ENCODE results near the gene IMPA2. TPM values are rescaled to one million over a fixed set of nuclear protein-coding genes. Genes with fewer than 3 reads are reported as not detected.

The IMPA2 gene
- total and polyA plus RNA-seq, 10 of the 15 experiments (the other 5 are each of a cell fraction or from before 2014, with no cell fraction given): 0.24 to 21.0 (median 11.4) TPM

DNA sequence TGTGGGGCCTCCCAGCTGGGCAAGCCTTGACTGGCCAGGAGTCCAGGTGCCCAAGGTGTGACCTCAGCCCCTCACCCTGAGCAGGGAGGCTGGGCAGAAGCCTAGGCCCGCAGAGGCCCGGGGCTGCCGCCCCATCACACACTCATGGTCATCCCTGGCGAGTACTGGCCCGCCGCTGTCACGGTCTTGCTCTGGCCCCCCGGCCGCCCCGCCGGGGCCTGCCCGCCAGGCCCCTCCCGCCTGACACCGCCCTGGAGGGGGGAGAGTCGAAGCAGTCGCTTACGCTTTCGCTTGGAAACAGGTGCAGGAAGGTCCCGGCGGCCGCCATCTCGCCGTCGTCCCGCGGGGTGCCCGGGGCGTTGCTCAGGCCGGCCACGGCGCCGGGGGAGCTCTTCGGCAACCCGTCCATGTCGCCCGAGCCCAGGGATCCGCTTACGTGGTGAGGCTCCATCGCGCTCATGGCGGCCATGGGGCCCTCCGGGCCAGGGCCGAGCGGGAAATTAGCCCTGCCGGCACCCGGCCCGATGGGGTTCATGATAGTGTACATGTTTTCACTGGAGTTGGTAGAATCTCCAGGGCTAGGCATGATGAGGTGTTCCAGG lies 85.7 kb downstream of the IMPA2 start:
- intact Hi-C loops (cut with micrococcal nuclease; ENCODE audit: unreplicated experiment): no loop called here
- no peak overlapping the region for H3K27ac ChIP-seq (ENCODE audit: control insufficient read depth, insufficient read depth)
- ChIA-PET CTCF (no interaction called here), RAD21 (ENCODE audit: unreplicated experiment) (interaction anchor here (0.7 kb wide), 1 partner anchor 323 kb away, joined by 5 read pairs; no protein-coding TSS in a partner anchor), SMC1A (ENCODE audit: uncharacterized antibody, unreplicated experiment) (no interaction called here), POLR2A (no interaction called here)
- no peaks in the 10 kb centered on the region for H3K36me3 ChIP-seq (ENCODE audit: control insufficient read depth in 2 of 2, insufficient read depth in 2 of 2, low read length in 1 of 2)
- FAIRE-seq (no peak), ATAC-seq (no peak), DNase-seq (ENCODE audit: low read depth, low spot score) (no peak)
- H3K4me3 ChIP-seq: no peak overlapping the region
- H3K4me1 ChIP-seq (ENCODE audit: control insufficient read depth, insufficient read depth, low read length): no peaks in the 10 kb centered on the region
- H4K20me1 ChIP-seq (ENCODE audit: control insufficient read depth, insufficient read depth): no peaks in the 10 kb centered on the region
- no TSS peak for BruUV-seq (replicated peaks)
- in situ Hi-C loops (cut with MboI): no loop called here
- H2AFZ ChIP-seq (ENCODE audit: control insufficient read depth, low read depth, low read length): no peak overlapping the region
- H3K27me3 ChIP-seq (replicated peaks in 1 of 2; ENCODE audit: control insufficient read depth in 2 of 2, insufficient read depth in 2 of 2, low read length in 1 of 2): no peaks in the 10 kb centered on the region; a peak in 1 of 4 replicates
- no peak overlapping the region for H3K9ac ChIP-seq (ENCODE audit: control insufficient read depth, insufficient read depth, low read length)
- TF ChIP-seq NRF1 (conservative IDR thresholded peaks at IDR 0.05; ENCODE audit: low read depth, low read length) (no peak), KAT2A (conservative IDR thresholded peaks at IDR 0.05; ENCODE audit: control insufficient read depth, low read depth, low read length) (no peak), SREBF2 (IDR thresholded peaks at IDR 0.05; ENCODE audit: low read length) (no peak)
- TF ChIP-seq, protein P1, sequence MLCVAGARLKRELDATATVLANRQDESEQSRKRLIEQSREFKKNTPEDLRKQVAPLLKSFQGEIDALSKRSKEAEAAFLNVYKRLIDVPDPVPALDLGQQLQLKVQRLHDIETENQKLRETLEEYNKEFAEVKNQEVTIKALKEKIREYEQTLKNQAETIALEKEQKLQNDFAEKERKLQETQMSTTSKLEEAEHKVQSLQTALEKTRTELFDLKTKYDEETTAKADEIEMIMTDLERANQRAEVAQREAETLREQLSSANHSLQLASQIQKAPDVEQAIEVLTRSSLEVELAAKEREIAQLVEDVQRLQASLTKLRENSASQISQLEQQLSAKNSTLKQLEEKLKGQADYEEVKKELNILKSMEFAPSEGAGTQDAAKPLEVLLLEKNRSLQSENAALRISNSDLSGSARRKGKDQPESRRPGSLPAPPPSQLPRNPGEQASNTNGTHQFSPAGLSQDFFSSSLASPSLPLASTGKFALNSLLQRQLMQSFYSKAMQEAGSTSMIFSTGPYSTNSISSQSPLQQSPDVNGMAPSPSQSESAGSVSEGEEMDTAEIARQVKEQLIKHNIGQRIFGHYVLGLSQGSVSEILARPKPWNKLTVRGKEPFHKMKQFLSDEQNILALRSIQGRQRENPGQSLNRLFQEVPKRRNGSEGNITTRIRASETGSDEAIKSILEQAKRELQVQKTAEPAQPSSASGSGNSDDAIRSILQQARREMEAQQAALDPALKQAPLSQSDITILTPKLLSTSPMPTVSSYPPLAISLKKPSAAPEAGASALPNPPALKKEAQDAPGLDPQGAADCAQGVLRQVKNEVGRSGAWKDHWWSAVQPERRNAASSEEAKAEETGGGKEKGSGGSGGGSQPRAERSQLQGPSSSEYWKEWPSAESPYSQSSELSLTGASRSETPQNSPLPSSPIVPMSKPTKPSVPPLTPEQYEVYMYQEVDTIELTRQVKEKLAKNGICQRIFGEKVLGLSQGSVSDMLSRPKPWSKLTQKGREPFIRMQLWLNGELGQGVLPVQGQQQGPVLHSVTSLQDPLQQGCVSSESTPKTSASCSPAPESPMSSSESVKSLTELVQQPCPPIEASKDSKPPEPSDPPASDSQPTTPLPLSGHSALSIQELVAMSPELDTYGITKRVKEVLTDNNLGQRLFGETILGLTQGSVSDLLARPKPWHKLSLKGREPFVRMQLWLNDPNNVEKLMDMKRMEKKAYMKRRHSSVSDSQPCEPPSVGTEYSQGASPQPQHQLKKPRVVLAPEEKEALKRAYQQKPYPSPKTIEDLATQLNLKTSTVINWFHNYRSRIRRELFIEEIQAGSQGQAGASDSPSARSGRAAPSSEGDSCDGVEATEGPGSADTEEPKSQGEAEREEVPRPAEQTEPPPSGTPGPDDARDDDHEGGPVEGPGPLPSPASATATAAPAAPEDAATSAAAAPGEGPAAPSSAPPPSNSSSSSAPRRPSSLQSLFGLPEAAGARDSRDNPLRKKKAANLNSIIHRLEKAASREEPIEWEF (IDR thresholded peaks at IDR 0.05; ENCODE audit: insufficient replicate concordance, low read depth, low read length): no peak
- TF ChIP-seq, protein P2, sequence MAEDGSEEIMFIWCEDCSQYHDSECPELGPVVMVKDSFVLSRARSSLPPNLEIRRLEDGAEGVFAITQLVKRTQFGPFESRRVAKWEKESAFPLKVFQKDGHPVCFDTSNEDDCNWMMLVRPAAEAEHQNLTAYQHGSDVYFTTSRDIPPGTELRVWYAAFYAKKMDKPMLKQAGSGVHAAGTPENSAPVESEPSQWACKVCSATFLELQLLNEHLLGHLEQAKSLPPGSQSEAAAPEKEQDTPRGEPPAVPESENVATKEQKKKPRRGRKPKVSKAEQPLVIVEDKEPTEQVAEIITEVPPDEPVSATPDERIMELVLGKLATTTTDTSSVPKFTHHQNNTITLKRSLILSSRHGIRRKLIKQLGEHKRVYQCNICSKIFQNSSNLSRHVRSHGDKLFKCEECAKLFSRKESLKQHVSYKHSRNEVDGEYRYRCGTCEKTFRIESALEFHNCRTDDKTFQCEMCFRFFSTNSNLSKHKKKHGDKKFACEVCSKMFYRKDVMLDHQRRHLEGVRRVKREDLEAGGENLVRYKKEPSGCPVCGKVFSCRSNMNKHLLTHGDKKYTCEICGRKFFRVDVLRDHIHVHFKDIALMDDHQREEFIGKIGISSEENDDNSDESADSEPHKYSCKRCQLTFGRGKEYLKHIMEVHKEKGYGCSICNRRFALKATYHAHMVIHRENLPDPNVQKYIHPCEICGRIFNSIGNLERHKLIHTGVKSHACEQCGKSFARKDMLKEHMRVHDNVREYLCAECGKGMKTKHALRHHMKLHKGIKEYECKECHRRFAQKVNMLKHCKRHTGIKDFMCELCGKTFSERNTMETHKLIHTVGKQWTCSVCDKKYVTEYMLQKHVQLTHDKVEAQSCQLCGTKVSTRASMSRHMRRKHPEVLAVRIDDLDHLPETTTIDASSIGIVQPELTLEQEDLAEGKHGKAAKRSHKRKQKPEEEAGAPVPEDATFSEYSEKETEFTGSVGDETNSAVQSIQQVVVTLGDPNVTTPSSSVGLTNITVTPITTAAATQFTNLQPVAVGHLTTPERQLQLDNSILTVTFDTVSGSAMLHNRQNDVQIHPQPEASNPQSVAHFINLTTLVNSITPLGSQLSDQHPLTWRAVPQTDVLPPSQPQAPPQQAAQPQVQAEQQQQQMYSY (CRISPR knock-in tag; IDR thresholded peaks at IDR 0.05): no peak
- no peaks in the 10 kb centered on the region for H3K9me3 ChIP-seq (replicated peaks; ENCODE audit: control insufficient read depth, insufficient read depth, low read length)
- H3K79me2 ChIP-seq (ENCODE audit: control insufficient read depth, insufficient read depth, low read length): no peaks in the 10 kb centered on the region
- 74% methylated on average over 39 of the region's 47 CpGs for WGBS (ENCODE audit: insufficient coverage, insufficient replicate concordance, low lambda C conversion rate, missing lambda C conversion rate)
- H3K4me2 ChIP-seq (ENCODE audit: control insufficient read depth, insufficient read depth): no peak overlapping the region

Data from GM12878 (cell line).